NCI-H345 (cell line): ENCODE measurements around the gene SLC6A19.

Experiments
- DNase-seq: peaks from one replicate; lab custom pipeline; 2025; lab: John Stamatoyannopoulos, UW

The SLC6A19 gene

DNA sequence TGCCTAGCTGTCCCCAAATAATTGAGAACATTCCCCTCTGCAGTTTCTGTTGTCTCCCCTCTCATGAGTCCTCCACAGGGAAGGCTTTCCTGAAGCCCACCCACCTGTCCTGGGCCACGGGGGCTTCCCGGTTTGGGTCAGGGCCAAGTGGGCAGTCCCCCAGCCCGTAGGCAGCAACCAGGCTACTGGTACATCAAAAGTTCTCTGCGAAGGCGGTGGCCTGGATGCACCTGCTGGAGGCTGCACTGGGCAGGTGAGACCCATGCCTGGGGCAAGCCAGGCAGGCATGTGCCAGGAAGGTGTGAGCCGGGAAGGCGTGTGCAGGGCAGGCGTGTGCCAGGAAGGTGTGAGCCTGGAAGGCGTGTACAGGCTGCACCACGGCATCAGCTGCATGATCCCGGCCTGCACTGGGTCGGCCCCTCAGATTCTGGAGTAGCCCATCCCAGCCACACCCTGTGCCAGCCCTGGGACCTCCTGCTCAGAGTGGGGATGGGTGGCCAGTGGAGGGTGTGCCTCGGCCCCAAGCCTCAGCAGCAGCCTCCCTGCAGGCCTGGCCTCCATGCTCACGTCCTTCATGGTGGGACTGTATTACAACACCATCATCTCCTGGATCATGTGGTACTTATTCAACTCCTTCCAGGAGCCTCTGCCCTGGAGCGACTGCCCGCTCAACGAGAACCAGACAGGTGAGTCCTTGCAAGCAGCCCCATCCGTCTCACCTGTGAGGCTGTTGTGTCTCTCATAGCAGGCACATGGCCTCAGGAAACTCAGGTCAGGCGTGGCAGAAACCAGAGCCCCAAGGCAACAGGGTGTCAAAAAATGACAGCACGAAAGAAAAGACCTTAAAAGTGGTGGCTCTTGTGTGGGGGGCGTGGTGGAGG lies 8.7 kb downstream of the SLC6A19 start:
- DNase-seq: no peak

DNA sequence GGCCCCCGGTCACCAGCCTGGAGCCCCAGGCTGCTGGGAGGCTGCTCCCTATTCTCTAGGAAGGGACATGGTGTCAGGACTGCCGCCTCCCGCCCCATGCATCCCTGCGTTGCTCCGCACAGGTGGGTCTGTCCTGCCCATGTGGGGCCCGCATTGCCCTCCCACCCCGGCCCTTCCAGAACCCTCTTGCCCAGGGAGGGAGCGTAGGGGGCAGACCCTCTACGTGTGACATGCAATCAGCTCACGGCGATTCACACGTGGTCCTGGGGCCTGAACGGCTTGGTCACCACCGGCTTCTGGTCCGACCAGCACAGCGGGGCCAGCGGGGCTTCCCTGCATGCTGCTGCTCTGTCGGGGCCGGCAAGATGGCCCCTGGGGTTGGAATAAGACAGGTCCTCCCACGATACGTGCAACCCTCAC lies 9.4 kb downstream of the SLC6A19 start:
- DNase-seq: no peak

DNA sequence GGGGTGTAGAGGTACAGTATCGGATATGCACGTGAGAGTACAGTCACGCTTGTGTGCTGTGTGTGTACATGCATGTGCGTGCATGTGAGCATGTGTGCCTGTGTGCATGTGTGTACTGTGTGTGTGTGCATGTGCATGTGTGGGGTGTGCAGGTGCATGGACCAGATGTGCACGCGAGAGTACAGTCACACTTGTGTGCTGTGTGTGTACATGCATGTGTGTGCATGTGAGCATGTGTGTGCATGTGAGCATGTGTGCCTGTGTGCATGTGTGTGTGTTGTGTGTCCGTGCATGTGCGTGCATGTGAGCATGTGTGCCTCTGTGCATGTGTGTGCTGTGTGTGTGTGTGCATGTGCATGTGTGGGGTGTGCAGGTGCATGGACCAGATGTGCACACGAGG lies 10.3 kb downstream of the SLC6A19 start:
- no peak for DNase-seq

DNA sequence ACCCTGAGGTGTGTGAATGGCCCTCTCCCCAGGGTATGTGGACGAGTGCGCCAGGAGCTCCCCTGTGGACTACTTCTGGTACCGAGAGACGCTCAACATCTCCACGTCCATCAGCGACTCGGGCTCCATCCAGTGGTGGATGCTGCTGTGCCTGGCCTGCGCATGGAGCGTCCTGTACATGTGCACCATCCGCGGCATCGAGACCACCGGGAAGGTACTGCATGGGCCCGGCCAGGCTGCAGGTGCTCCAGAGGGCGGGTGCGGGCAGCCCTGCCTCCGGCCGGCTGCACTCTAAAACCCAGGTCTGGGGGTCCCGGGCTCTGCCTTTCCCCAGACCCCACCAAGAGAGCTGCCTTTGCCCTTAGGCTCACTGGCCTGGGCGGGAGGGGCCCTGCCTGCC lies 10.9 kb downstream of the SLC6A19 start:
- no peak for DNase-seq

DNA sequence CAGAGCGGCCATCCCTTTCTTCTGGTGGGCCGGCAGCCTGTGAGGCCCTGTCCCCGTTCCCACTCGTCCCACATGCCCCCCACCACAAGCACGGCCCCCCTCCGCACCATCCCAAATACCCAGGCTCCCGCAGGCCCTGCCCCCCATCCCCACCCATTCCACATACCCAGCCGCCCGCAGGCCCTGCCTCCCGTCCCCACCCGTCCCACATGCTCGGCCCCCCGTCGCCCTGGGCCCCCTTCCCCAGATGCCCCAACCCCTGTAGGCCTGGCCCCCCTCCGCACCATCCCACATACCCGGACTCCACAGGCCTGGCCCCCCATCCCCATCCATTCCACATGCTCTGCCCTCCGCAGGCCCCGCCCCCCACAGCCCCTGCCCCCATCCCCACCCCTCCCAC lies 11.5 kb downstream of the SLC6A19 start:
- no peak for DNase-seq

DNA sequence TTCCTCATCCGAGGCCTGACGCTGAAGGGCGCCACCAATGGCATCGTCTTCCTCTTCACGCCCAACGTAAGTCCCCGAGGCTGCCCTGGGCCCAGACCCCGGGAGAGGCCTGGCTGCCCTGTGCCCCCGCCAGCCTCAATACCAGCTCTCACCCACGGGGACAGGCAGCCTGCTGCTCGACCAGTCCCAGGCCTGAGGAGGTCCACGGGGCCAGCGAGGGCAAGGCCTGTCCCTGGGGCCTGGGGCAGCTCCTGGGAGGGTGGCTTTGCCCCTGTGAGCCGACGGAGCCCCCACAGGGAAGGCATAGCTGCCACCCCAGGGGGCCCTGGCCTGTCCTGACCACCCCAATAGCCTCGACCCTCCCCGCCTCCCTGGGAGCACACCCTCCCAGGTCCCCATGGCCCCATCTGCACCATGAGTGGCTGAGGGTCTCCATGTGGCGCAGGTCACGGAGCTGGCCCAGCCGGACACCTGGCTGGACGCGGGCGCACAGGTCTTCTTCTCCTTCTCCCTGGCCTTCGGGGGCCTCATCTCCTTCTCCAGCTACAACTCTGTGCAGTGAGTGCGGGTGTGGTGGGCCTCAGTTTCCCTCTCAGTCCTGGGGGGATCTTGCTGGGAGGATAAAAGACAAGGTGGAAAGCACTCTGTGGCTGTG lies 12.2 kb downstream of the SLC6A19 start:
- DNase-seq: no peak

DNA sequence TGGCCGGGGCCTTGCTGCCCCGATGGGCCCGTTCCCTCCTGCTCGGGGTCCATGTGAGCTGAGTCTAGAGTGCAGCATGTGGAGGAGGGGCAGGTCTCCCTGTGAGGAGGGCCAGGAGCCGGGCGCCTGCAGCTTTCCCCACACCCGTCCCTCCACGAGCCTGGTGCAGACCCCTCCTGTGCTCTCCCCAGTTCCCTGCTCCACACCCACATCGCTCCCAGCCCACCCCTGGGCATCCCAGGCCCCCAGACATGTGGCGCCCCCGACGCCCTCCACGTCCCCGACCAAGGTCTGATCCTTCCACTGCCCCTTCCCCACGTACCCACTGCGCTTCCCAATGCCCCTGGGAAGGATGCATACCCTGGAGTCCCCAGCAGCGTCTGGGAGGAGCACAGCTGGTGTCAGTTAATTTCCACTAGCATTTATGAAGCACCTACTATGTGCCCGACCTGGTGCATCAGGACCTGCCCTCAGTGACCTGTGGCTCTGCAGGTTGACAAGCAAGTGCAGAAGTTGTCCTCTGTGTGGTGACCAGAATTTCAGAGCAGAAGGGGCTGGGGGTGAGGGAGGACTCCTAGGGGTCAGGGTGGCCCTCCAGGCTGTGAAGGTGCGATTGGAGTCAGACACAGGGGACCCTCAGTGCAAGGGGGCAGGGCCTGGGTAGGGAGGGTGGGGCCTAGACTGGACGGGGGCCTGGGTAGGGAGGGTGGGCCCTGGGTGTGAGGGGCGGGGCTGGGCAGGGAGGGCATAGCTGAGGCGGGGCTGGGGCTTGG lies 13.0 kb downstream of the SLC6A19 start:
- DNase-seq: no peak

DNA sequence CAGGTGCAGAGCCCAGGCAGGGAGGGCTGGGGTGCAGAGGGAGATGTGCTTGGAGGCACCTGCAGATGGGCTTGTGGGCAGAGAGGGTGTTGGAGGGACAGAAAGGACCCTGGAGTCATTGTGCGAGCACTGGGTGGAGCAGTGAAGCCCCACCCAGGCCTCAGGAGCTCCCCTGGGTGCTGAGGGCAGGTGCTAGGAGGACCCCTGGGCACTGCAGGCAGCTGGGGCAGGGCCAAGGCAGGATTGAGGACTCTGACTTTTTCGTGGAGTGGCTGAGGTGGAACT lies 13.5 kb downstream of the SLC6A19 start:
- peak; percentile 79 for DNase-seq

DNA sequence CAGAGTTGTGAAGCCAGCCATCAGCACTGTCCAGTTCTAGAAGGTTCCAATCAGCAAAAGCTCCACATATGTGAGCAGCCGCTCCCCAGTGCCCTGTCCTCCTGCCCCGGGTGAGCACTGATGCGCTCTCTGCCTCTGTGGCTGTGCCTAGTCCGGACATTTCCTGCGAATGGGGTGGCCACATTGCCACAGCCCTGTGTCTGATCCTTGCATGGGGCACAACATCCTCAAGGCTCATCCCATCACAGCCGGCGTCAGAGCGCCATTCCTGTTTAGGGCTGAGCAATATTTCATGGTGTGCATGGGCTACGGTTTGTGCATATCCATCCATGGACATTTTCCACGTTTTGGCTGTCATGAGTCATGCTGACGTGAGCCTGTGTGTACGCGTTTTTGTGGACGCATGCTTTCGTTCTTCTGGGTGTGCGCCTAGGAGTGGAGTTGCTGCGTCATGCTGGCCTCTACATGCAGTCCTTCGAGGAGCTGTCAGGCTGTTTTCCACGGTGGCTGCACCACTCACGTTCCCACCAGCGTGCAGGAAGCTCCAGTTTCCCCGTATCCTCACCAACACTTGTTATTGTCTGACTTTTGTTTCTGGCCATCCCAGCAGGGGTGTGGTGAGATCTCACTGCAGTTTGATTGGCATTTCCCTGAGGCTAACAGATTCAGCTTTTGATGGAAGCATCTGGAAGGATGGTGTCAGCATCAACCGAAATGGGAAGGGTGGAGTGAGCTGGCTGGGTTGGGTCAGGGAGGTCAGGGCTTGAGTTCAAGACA lies 14.1 kb downstream of the SLC6A19 start:
- no peak for DNase-seq

DNA sequence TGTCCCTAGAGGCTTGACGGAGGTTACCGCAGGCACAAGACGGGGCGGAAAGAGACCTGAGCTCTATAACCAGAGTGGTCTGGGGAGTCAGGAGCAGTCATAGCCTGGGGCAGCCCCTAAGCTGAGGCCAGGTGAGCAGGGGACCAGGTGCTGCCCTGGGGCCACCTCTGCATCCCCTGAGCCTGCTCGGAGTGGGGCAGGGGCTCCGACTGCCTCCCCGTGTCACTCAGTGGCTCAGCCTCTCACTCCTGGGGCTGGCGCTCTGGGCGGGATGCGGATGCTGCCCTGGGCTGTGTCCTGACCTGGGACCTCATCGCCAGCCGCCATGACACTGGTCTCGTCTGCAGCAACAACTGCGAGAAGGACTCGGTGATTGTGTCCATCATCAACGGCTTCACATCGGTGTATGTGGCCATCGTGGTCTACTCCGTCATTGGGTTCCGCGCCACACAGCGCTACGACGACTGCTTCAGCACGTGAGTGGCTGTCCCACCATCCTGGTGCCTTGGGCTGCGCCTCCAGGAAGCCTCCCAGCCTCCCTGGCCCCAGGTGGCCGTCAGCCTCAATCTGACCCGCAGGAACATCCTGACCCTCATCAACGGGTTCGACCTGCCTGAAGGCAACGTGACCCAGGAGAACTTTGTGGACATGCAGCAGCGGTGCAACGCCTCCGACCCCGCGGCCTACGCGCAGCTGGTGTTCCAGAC lies 15.0 kb downstream of the SLC6A19 start:
- DNase-seq: no peak

DNA sequence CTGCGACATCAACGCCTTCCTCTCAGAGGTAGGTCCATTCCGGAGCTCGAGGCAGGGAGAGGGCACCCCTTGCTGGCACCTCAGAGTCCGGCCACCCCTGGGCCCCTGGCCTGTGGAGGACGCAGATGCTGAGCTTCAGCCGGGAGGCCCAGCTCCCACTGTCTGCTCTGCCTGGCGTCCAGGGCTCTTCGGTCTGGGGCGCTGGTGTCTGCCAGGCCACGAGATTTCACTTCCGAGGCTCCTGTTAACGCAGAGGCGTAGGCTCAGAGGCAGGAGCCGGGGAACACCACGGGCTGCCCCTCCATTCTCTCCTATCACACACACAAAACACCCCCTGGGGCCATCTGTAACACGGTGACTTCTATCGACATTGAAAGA lies 15.5 kb downstream of the SLC6A19 start:
- no peak for DNase-seq

DNA sequence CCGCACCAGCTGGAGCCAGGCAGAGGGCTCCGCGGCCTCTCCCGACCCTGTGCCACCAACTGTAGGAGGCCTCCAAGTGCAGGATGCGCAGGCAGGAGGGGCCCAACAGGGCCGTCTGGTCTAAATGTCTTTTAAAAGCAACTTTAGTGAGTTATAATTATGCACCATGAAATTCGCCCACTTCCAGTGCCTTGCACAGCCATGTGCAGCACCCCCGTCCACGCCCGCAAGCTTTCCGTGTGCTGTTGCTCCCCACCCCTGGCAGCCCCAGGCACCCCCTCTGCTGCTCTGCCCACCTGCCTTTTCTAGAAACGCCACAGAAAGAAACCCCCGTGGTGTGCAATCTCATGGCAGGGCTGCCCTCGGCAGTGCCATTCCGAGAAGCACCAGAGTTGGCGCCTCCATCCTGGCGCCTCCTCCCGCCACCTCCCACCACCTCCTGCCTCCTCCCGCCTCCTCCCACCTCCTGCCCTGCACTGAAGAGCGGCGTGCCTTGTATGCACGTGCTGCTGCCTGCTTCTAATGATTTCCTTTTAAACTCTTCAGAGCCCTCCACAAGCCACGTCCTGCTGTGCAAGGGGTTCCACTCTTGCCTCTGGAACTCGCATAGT lies 16.3 kb downstream of the SLC6A19 start:
- DNase-seq: peak; percentile 19

DNA sequence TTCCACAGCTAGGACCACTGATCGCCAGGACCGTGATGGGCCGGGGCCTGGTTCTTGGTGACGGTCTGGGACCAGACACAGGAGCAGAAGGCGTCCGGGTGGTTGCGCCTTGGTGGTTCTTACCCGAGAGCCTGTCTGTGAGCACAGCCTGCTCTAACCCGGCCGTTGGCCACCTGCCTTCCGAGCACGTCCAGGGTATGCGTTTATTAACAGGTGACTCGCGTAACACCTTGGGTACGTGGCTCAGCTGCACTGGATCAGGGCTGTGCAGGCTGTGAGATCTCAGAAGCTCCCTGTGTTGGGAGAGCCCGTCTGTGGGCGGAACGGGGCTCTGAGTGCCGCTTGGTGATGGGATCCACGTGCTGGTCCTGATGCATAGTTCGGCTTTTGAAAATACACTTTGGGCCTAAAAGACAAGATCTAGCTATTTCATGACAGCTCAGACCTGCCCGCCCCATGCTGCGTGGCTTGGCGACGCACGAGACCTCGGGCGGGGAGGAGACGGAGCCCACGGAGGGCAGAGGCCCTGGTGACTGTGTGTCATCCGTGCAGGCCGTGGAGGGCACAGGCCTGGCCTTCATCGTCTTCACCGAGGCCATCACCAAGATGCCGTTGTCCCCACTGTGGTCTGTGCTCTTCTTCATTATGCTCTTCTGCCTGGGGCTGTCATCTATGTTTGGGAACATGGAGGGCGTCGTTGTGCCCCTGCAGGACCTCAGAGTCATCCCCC lies 17.1 kb downstream of the SLC6A19 start:
- DNase-seq: no peak

DNA sequence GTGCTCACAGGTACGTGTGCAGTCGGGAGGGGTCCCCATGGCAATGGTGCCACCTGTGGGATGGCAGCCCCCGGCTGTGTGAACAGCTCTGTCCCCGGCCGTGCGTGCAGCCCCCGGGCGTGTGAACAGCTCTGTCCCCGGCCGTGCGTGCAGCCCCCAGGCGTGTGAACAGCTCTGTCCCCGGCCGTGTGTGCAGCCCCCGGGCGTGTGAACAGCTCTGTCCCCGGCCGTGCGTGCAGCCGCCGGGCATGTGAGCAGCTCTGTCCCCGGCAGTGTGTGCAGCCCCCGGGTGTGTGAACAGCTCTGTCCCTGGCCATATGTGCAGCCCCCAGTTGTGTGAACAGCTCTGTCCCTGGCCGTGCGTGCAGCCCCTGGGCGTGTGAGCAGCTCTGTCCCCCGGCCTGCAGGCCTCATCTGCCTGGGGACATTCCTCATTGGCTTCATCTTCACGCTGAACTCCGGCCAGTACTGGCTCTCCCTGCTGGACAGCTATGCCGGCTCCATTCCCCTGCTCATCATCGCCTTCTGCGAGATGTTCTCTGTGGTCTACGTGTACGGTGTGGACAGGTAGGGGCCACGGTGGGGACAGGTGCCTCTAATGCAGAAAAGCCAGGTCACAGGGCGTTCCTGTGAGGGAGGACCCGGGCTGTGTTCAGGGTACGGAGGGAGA lies 17.8 kb downstream of the SLC6A19 start:
- DNase-seq: no peak

DNA sequence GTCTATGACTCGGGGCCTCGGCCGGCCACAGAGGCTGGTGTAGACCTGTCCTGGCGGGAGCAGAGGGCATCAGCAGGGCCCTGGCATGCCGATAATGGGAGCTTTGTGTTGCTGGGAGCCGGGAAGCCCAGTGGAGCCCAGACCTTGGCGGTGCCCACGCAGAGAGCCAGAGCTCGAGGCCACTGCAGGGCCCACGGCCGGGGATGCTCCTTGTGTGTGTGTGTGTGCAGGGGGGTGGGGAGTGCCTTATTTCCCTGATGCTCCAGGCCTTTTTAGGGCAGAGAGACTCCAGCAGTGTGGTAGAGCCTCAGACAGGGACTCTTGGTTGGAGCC lies 18.3 kb downstream of the SLC6A19 start:
- no peak for DNase-seq

DNA sequence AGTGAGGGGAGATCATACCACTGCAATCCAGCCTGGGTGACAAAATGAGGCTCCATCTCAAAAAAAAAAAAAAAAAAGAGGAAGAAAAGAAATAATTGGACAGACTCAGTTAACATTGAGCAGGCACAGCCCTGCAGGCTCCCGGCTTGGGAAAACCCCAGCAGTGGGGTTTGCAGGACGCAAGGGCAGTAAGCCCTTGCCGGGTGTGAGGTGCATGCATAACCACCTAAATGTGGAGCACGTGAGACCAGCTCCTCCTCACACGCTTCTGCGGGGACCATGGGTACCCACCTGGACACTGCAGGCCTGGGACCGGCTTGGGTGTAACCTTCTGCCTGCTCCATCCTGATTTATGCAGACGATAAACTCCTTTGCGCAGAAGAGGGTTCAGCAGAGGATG lies 19.0 kb downstream of the SLC6A19 start:
- DNase-seq: no peak

DNA sequence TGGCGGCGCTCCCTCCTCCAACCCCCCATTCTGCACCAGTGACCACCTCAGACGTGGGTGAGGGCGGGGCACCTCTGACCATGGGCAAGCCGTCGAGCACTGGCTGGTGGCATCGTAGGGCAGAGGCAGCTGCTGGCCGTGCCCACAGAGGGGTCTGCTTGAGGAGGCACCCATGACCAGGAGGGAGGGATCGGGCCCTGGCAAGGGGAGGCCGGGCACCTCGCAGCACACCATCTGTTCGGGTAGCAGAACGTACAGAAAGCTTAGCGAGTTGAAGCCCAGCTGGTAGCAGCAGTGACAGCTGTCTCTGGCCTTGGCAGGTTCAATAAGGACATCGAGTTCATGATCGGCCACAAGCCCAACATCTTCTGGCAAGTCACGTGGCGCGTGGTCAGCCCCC lies 19.4 kb downstream of the SLC6A19 start:
- no peak for DNase-seq

DNA sequence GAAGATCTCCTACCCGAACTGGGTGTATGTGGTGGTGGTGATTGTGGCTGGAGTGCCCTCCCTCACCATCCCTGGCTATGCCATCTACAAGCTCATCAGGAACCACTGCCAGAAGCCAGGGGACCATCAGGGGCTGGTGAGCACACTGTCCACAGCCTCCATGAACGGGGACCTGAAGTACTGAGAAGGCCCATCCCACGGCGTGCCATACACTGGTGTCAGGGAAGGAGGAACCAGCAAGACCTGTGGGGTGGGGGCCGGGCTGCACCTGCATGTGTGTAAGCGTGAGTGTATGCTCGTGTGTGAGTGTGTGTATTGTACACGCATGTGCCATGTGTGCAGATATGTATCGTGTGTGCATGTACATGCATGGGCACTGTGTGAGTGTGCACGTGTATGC lies 20.3 kb downstream of the SLC6A19 start:
- no peak for DNase-seq

DNA sequence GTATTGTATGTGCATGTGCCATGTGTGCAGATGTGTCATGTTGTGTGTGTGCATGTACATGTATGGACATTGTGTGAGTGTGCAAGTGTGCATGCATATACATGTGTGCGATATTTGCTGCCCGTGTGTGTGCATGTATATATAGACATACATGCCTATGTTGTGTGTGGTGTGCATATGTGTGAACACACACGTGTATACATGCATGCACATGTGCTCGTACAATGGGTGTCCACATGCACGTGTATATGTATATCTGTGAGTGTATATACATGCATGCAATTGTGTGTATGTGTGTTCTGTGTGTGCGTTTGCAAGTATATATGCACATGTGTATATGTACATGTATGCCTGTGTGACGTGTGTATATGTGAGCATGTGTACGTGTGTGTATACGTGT lies 20.8 kb downstream of the SLC6A19 start:
- DNase-seq: no peak

DNA sequence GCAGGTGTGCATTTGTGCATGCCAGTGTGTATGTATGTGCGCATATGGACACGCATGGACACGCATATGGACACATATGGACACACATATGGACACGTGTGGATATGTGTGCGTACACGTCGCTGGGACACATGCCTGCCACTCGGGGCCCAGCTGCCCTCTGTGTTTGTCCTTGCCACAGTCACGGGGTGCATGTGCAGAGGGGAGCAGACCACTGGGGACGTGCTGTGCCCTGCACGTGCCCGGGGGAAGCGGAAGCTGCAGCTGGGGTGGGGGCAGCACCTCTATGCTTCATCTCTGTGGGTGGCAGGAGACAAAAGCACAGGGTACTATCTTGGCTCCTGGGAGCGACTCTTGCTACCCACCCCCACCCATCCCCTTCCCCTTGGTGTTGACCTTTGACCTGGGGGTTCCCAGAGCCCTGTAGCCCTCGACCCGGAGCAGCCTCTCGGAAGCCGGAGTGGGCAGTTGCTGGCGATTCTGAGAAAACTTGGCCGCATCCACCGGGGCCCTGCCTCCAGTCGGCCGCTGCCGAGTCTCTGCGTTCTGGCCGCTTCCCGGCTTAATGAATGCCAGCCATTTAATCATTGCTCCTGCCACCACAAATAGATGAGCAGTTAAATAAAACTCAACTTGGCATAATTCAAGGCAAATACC lies 21.4 kb downstream of the SLC6A19 start:
- DNase-seq: no peak
